Transverse colon (tissue), 3 donors: ENCODE data around the gene TARS3.
A peak's percentile ranks its signal among the peaks of the same experiment; 100 is the strongest.
"Not testable (repeated sequence)": the region's sequence is repeated elsewhere in the genome, so short reads cannot be mapped to it uniquely, and the experiment has no call there.

Source experiments
- CTCF ChIP-seq, 5 experiments: fragments of 200-600 bp in 3 of 5; fragments of 450-650 bp in 2 of 5; sonication (generic) in 3 of 5; IDR thresholded peaks; 1 replicate in 2 of 5; 2 replicates in 3 of 5; pipeline ENCODE4 v1.5.1; 2016 to 2017; ENCODE audit warnings: antibody characterized with exemption in 5 of 5, inconsistent platforms in 3 of 5, mild to moderate bottlenecking in 2 of 5, moderate library complexity in 1 of 5
- EP300 ChIP-seq: sonication (generic); formaldehyde crosslinking; IDR thresholded peaks from one replicate; pipeline ENCODE4 v1.6.1; 2017; ENCODE audit warnings: antibody characterized with exemption, low read depth

DNA sequence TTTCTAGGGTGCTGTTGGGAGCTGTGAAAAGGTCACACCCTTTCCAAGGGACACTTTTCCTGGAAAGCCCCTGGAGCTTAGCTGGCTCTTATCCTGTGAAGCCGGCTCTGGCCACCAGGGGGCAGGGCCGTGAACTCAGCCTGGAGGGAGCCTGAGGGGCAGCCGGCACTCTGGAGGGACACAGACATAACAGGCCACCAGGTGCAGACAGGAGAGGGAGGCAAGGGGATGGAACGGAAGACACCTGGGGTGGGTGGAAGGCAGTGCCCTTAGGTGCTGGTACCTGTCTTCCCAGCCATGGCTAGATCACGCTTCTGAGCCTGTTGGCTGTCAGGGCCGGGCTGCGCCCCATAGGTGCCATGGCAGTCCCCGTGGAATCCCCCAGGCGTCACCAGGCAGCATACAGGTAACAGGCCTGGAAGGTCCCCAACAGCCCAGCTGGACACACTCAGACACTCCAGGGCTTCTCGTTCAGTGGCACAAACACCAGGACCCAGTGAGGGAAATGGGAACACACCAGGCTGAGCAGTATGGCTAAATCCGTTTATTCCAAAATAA lies 42.9 kb upstream of the TARS3 start:
- peak in 3 of 5 experiments; percentile 4 to 43 (median 39) for TF ChIP-seq CTCF (IDR thresholded peaks at IDR 0.05)
- TF ChIP-seq EP300: not testable (repeated sequence)
